HG03064 (cell line): Measurements from ENCODE around the gene TRIM37.
A peak's percentile ranks its signal among the peaks of the same experiment; 100 is the strongest.
"Not testable (repeated sequence)": the region's sequence is repeated elsewhere in the genome, so short reads cannot be mapped to it uniquely, and the experiment has no call there.

Experiments
- ATAC-seq: cut with Tn5 transposase; IDR thresholded peaks from one replicate; pipeline ENCODE4 v1.9.1; 2021; ENCODE audit warnings: low read depth; ENCODE audit not compliant: unreplicated experiment

Gene TRIM37

DNA sequence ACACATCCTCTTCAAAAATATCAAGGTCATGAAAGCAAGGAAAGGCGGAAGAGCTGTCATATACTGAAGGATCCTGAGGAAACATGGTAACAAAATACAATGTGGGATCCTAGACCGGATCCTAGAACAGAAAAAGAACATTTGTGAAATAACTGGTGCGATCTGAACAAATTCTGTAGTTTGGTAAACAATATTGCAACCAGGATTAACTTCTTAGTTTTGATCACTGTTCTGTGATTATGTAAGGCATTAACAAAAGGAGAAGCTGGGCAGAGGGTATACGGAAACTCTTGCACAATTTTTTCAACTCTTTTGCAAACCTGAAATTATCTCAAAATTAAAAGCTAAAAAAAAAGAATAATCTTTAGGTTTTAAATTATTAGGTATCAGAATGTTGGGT is 109.7 kb downstream of the TRIM37 start:
- ATAC-seq = no peak

DNA sequence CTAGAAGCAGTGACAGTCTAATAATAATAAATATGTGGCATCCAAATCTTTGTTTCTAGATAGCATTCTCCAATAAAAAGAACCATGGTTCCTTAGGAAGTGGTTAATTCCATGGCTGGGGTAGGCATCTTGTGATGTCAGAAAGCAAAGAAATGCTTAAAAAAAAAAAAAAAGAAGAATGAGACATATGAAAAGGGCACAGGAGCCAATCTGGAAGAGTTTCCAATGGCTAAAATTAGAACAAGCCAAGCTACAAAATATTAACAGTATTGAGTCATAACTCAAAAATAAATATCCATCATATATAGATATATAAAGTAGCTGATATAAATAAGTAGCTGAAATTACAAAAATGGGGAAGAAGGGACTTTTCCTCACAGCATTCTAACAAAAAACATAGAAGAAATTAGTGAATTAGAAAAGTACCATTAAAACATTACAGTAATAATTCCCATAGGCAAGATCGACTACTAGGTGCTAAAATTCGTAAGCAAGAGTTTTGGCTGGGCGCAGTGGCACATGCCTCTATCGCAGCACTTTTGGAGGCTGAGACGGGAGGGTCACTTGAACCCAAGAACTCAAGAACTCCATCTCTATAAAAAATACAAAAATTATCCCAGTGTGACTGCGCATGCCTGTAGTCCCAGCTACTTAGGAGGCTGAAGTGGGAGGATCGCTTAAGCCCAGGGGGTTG is 111.3 kb downstream of the TRIM37 start:
- no peak for ATAC-seq

DNA sequence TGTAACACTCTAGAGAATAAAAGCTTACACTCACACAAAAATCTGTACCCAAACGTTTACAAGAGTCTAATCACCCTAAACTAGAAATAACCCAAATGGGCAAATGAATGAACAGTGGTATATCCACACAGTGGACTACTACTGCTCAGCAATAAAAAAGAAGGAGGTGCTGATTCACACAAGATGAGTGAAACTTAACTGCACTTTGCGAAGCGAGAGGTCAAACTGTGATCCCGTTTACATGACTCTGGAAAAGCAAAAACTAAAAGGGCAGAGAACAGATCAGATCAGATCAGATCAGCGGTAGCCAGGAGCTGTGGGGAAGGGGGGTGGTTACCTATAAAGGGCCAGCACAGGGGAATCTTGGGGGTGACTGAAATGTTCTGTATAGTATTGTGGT is 113.4 kb downstream of the TRIM37 start:
- no peak for ATAC-seq

DNA sequence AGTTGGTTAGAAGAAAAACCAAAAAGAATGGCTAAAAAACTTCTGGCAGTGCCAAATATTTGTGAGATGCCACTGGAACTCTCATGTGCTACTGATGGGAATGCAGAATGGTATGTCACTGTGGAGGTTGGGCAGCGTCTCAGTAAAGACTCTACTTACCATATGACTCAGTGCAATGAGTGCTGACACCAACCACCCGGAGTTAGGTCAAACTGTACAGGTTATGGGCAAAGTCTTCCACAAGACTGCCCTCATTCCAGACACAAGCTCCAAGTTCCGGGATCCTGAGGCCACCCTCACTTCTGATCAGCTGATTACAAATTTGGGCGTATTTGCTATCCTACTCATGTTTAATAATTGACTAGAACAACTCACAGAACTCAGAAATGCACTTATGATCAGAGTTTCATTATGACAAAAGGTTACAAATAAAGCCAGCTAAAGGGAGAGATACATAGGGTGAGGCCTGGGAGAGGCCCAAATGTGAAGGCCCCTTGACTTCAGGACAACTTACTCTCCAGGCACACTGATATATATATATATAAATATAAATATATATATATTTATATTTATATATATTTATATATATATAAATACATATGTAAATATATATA is 114.9 kb downstream of the TRIM37 start:
- ATAC-seq = peak; percentile 75

DNA sequence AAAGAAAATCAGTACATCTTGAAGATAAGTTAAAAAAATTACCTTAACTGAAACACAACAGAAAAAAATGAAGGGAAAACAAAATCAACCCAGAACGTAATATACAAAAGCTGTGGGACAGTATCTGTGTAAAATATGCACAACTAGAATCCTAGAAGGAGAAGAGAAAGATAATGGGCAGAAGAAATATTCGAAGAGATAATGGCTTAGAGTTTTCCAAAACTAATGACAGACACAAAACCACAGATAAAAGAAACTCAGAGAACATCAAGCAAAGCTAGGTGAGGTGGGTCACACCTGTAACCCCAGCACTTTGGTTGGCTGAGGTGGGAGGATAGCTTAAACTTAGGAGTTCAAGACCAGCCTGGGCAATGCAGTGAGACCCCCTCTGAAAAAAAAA is 117.1 kb downstream of the TRIM37 start:
- ATAC-seq = no peak

DNA sequence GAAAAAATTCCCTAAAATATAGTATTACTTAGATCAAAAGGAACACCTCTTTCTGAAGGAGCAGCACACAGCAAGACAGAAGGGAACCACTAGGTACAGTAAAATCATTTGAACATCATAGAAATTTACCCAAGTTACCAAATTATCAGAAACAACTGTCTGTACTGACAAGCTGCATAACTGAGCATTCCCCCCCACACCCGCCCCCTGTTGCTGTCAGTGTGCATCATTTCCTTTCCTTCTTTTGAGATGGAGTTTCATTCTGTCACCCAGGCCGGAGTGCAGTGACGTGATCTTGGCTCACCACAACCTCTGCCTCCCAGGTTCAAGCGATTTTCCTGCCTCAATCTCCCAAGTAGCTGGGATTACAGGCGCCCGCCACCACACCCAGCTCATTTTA is 120.7 kb downstream of the TRIM37 start:
- ATAC-seq = no peak

DNA sequence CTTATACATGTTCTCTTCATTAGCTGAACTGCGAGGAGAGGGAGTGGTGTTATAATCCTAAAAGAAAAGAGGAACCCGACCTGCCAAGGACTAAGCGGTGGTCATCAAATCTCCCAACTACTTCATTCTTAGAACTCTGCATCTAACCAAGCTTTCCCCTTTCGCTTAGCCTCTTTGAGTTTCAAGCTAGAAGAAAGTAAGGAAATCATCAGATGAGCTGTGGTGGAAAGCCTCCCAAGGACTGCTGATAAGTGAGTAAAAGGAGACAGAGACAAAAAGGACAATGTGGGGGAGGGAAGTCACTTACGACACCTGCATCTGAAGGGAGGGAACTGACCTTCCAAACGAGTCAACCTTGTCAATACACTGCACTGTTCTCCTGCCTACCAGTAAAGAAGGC is 121.3 kb downstream of the TRIM37 start:
- no peak for ATAC-seq

DNA sequence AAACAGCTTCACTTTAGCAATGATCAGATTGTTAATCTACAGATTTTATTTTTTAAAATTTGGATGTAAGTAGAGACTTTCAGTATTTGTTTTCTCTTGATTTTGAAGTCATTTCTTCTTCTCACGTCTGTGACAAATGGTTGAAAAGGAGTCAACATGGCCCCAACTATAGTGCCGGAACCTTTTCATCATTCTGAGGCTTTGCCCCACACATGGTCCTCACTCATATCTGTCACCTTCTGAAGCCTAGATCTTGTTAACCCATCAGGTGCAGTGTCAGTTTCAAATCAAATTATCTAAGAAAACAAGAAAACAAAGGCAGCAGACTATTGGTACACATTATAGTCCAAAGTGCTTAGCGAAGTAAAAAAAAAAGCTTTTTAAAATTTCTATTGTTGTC is 124.1 kb downstream of the TRIM37 start:
- no peak for ATAC-seq

DNA sequence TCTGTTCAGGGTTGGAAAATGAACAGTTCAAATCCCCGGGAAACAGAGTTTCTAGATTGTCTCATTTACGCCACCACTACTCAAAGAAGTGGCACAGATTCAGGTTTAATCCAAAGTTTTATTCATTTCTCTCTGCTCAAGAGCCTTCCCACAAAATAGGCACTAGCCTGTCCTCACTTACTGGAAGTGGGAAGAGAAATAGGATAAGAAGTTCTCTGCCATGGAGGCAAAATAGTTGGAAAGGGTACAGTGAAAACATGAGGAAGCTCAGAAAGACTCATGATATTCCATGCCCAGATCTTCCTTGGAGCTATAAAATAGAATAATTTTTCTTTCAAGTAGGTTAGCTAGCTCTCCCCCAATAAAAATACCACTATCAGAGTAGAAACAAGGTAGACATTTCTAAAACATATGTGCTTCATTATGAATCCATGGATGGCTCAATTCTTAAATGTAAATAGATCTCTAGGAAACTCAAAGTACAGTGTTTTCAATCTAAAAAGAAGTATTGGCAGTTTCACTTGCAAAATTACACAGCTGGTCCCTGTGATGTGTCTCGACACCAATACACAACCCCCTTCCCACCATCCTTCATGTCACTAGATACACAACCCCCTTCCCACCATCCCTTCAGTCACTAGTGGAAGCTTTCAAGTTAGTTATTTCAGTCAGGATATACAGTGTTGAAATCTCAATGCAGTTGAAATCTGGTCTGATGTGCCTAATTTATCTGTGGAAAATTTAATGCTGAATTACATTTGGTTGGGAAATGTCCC is 125.8 kb downstream of the TRIM37 start:
- ATAC-seq = no peak

DNA sequence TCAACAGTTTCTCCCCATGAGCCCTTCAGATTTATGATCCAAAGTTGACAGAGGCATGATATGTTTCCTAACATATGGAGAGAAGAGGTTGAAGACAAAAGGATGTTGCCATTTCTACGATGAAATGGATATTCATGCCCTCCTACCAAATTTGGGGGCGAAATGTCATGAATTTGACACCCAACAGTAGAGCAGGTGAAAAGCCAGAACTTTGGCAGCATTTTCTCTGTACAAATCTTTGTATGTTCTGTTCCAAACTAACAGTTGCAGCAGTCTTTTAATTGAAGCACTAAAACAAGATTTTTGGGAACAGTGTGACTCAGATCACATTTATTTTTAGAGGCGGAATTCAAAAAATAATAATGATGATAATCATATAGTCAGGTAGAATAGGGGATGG is 130.1 kb downstream of the TRIM37 start:
- ATAC-seq = no peak

DNA sequence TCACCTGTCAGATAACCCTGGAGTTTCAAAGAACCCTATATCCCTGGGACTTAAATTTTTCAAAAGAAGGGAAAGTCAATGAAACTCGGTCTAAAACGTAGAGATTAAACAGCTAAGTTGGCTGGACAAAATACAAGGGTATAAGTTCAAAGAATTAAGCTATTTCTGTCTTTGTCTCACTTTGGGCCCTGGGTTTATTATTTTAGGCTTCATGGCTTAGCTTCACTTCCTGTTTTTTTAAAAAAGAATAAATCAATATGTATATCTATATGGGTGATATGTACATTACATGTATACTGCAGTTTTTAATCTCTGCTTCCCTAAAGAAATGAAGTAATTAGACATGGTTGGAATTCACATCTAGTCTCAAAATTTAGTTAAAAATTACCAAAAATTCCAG is 132.3 kb downstream of the TRIM37 start:
- no peak for ATAC-seq

DNA sequence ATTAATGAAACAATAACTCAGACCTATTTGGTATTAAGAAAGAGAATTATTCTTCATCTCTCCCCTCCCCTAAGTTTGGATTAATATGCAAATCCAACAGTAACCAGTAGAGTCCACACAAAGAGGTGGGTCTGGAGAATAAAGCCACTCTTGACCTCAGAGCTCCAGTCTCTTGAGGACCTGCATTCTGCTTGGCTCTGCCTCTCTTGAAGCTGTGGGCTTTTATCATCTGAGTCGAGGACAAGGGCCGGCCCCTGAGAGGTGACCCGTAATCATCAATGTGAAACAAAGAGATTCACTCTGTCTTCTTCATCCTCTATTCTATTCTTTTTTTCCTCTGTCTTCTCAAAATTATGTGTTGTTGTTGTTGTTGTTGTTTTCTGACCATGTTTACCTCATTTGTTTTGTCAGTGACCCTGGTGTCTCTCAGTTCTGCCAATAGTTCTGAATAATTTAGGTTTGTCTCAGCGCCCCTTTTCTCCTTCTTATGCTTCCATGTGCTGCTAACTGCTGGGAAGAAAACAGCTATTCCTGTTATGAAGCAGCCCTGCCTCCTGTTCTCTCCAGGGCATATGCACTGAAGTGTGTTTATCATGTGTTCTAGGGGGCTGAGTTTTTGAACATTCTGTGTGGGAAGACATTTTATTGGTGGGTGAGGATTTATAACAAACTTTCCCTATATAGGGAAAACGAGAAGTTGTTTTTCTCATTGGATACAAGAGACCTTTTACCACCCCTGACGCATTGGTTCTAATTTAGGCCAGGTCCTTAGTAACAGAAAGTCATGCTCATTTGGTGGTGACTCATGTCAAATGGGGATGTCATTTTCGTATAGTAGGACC is 135.8 kb downstream of the TRIM37 start:
- ATAC-seq = no peak

DNA sequence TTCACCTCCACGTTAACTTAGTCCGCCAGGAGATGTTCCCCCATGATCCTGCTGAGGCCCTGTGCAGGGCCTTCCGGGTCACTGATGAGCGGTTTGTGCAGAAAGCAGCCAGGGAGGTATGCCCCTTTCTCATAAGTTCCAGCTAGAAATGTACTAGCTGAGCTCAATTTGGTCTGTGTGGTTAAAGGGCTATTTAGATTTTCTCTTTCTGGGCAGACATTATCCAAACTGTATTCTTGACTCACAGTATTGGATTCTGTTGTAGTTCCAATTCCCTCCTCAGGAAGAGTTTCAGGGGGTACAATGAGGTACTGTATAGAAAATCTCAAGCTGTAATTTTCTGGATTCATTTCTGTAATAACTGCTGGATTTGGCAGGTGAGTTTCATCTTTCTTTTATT is 137.1 kb downstream of the TRIM37 start:
- no peak for ATAC-seq

DNA sequence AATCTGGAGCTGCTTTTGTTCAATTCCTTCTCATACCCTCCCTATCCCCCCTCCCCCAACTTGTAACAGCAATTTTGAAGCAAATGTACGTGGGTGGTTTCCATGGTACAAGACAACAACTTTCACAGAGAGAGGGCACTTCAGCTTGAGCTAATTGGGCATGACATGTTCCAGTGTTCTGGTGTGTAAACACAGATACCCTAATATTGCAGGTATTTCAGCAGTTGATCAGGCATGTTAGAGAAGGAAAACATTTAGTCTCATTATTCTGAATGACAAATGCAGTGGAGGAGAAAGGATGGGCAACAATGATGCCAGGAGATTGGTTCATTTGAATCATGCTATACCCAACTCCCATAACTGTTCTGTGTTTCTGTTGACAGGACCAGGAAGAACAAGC is 137.5 kb downstream of the TRIM37 start:
- no peak for ATAC-seq

DNA sequence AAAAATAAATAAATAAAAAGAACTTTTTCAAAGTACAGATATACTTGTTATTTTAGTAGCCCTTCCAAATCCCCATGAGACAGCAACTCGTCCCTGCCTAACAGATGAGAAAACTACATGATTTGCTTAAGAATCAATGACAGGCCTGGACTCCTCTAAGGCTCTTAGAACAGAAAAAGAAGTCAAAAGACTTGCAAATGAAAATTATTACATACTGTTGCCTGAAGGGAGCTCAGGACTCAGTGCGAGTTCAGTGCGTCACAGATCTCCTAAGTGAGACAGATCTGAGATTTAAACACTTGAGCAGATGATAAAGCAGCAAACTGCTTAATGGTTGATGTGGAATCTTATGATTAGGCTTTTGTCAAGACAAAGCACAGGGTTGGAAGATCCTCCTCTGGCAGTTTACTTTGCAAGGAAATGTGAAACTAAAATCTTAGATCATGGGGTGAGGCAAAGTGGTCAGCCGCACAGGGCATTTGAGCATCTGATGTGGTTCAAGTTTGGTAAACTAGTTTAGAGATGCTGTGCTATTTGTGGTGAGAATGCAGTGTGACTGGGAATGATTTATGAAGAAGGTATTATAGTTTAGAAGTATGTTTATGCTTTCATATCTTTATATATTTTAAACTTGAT is 138.1 kb downstream of the TRIM37 start:
- no peak for ATAC-seq

DNA sequence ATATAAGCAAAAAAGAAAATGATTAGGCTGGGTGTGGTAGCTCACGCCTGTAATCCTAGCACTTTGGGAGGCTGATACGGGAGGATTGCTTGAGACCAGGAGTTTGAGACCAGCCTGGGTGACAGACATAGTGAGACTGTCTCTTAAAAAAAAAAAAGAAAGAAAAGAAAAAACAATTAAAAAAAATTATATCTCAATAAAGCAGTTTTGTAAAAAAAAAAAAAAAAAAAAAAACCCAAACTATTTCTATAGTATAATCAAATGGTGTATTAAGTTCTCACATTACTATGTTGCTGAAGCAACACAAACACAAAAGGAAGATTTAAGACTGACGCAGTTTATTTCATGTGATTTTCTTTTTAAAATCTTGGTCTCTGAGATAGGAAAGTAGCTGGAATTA is 140.5 kb downstream of the TRIM37 start:
- ATAC-seq = no peak

DNA sequence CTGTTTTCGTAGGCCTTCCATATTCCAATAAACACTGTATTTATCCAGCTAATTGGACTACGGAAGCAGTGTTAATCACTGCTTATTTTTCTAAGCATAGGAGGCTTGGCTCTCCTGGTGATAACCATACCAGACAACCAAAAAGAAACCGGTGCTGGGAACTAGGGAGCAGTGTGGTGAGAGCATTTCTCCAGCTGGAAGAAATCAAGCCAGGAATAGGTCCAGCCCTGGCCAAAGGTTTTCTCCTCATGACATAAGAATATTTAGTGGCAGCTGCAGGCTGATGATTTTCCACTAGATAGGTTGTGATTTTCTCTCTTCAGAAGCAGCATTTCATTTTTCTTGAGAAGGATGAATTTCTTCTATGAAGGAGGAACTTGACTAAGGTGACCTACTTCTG is 141.5 kb downstream of the TRIM37 start:
- ATAC-seq = no peak

DNA sequence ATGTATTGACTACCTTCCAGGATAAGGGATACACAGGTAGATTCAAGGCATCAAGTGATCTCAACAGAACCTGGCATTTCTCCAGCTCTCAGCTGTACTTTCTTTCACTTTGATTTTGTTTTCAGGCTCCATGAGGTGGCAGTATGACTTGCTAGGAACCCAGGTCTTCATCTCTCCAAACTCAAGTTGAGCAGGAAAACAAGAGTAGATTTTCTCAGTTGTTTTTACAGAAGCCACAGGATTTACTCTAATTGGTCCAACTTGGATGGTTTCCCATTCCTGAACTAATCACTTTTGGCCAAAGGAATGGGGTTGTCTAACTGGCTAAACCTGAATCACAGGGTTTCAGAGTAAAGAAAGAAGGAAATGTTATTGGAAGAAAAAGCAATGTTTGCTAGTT is 146.6 kb downstream of the TRIM37 start:
- no peak for ATAC-seq

DNA sequence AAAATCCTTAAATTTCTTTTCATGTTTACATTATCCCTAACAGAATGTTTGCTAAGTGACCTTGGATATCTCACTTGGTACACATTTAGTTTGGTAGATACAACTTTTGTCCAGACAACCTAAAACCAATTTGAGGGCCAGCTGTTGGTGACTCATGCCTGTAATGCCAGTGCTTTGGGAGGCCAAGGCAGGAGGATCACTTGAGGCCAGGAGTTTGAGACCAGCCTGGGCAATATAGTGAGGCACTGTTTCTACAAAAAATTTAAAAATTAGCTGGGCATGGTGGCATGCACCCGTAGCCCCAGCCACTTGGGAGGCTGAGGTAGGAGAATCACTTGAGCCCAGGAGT is 149.0 kb downstream of the TRIM37 start:
- not testable (repeated sequence) for ATAC-seq

DNA sequence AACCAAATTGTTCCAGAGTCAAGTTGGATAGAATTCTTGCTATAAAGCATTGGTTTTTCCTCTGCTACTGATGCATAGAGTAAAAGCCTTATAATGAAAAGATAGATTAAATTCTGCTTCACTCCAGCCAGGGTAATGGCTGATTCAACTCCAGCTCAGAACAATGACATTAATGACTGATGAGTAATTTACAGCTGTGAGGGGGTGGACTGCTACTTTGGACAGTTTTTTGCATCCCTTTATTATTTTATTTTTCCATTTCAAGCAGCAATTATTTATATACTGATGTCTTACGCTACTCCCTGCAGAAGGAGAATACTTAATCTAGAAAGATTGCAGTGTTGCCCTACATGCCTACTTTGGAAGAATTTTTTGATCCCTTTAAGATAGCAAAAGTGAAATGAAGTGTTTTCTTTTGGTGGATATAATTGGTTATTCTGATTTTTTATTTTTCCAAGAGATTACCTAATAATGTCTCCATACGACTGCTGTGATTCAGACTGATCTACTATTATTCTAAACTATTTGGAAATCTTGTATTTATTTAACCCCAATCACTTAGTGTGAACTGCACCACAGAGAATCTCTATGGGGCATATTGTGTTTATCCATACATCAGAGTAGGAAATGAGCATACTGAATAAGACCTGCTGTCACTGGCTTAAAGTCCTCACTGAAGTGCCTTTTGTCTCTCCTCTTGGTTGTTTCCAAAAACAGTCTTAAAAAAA is 149.5 kb downstream of the TRIM37 start:
- no peak for ATAC-seq
